Right kidney (tissue), 1 donor: ENCODE measurements around the gene PCNX1.

Experiments used
- DNase-seq: peaks from one replicate; pipeline ENCODE4 v3.0.0-alpha.2; 2016

PCNX1 gene

GRCh38 chr14:71086567-71086966 is 179.3 kb downstream of the PCNX1 start:
- DNase-seq = no peak

GRCh38 chr14:71089971-71090370 is 182.7 kb downstream of the PCNX1 start:
- DNase-seq = no peak

- no peak for DNase-seq
These were observed 187.5 kb downstream of the PCNX1 start for GRCh38 chr14:71094722-71095121.

GRCh38 chr14:71096947-71097346 is 189.7 kb downstream of the PCNX1 start:
- DNase-seq = no peak

- no peak for DNase-seq
These were observed 196.6 kb downstream of the PCNX1 start for GRCh38 chr14:71103662-71104484.

- no peak for DNase-seq
These were observed 197.9 kb downstream of the PCNX1 start for GRCh38 chr14:71105177-71105576.

- DNase-seq = no peak
These were observed 200.7 kb downstream of the PCNX1 start for GRCh38 chr14:71107921-71108320.

- DNase-seq = no peak
These were observed 201.3 kb downstream of the PCNX1 start for GRCh38 chr14:71108398-71109119.

- DNase-seq = no peak
These were observed 206.1 kb downstream of the PCNX1 start for GRCh38 chr14:71113376-71113775.

- no peak for DNase-seq
These were observed 207.3 kb downstream of the PCNX1 start for GRCh38 chr14:71114565-71114964.

- no peak for DNase-seq
These were observed 208.0 kb downstream of the PCNX1 start for GRCh38 chr14:71115306-71115705.

GRCh38 chr14:71115821-71116567 is 208.7 kb downstream of the PCNX1 start:
- no peak for DNase-seq

GRCh38 chr14:71116568-71117122 is 209.4 kb downstream of the PCNX1 start:
- no peak for DNase-seq

GRCh38 chr14:71117839-71118743 is 210.8 kb downstream of the PCNX1 start:
- DNase-seq = peak; percentile 12

- no peak for DNase-seq
These were observed 211.8 kb downstream of the PCNX1 start for GRCh38 chr14:71119075-71119474.

GRCh38 chr14:71119832-71120231 is 212.6 kb downstream of the PCNX1 start:
- no peak for DNase-seq

GRCh38 chr14:71121001-71121400 is 213.7 kb downstream of the PCNX1 start:
- DNase-seq = no peak

- DNase-seq = no peak
These were observed 214.5 kb downstream of the PCNX1 start for GRCh38 chr14:71121711-71122110.

- DNase-seq = no peak
These were observed 215.8 kb downstream of the PCNX1 start for GRCh38 chr14:71122866-71123565.

GRCh38 chr14:71123579-71124135 is 216.4 kb downstream of the PCNX1 start:
- DNase-seq = no peak
